MM.1S (cell line): ENCODE measurements around the gene PRLH.
A peak's percentile ranks its signal among the peaks of the same experiment; 100 is the strongest.

Experiments used
- DNase-seq: peaks from one replicate; pipeline ENCODE4 v3.0.0-alpha.2; 2015
- H2AFZ ChIP-seq: fragments of 300-600 bp; sonication (generic); 2 replicates; pipeline ENCODE4 v1.6.0; 2016; ENCODE audit warnings: antibody characterized with exemption, low read length
- H3F3A ChIP-seq: fragments of 300-600 bp; sonication (generic); 2 replicates; pipeline ENCODE4 v1.6.1; 2016; ENCODE audit warnings: mild to moderate bottlenecking, antibody characterized with exemption, low read length, moderate library complexity, mixed read lengths; ENCODE audit not compliant: insufficient read depth
- H3K27ac ChIP-seq: fragments of 300-600 bp; sonication (generic); 2 replicates; pipeline ENCODE4 v1.5.1; 2016; ENCODE audit warnings: mild to moderate bottlenecking, low read length
- H3K27me3 ChIP-seq: fragments of 300-600 bp; sonication (generic); replicated peaks from 2 replicates; pipeline ENCODE4 v1.6.0; 2016; ENCODE audit warnings: low read length; ENCODE audit not compliant: insufficient read depth
- H3K36me3 ChIP-seq: fragments of 300-600 bp; sonication (generic); replicated peaks from 2 replicates; pipeline ENCODE4 v1.6.1; 2016; ENCODE audit warnings: mild to moderate bottlenecking, low read length, mixed read lengths; ENCODE audit not compliant: insufficient read depth
- H3K4me1 ChIP-seq: fragments of 300-600 bp; sonication (generic); 2 replicates; pipeline ENCODE4 v1.6.1; 2016; ENCODE audit warnings: low read length, mixed read lengths
- H3K4me2 ChIP-seq: fragments of 300-600 bp; sonication (generic); 2 replicates; pipeline ENCODE4 v1.6.0; 2016; ENCODE audit warnings: low read depth, low read length
- H3K4me3 ChIP-seq: fragments of 300-600 bp; sonication (generic); 2 replicates; pipeline ENCODE4 v1.5.1; 2016; ENCODE audit warnings: low read length, mixed read lengths
- H3K79me2 ChIP-seq: fragments of 300-600 bp; sonication (generic); 2 replicates; pipeline ENCODE4 v1.6.1; 2016; ENCODE audit warnings: mixed run types, low read length, mixed read lengths
- H3K9ac ChIP-seq: fragments of 300-600 bp; sonication (generic); 2 replicates; pipeline ENCODE4 v1.6.1; 2016; ENCODE audit warnings: low read length, mixed read lengths
- H3K9me2 ChIP-seq: fragments of 300-600 bp; sonication (generic); replicated peaks from 2 replicates; pipeline ENCODE4 v1.6.1; 2016; ENCODE audit warnings: mild to moderate bottlenecking, low read length, mixed read lengths; ENCODE audit not compliant: insufficient read depth
- H3K9me3 ChIP-seq: fragments of 300-600 bp; sonication (generic); replicated peaks from 2 replicates; pipeline ENCODE4 v1.6.1; 2016; ENCODE audit warnings: mild to moderate bottlenecking, low read length, mixed read lengths; ENCODE audit not compliant: insufficient read depth
- H4K20me1 ChIP-seq: fragments of 300-600 bp; sonication (generic); 2 replicates; pipeline ENCODE4 v1.6.1; 2016; ENCODE audit warnings: mild to moderate bottlenecking, low read length, moderate library complexity, mixed read lengths; ENCODE audit not compliant: insufficient read depth
- CTCF ChIP-seq: fragments of 300-600 bp; sonication (generic); IDR thresholded peaks from 2 replicates; pipeline ENCODE4 v1.5.1; 2016; ENCODE audit warnings: antibody characterized with exemption, low read length, mixed read lengths
- EZH2 ChIP-seq: fragments of 300-600 bp; sonication (generic); optimal IDR thresholded peaks from 2 replicates; pipeline ENCODE3; 2017; ENCODE audit warnings: low read depth, mild to moderate bottlenecking, antibody characterized with exemption, low read length, mixed read lengths
- EZH2phosphoT487 ChIP-seq: fragments of 300-600 bp; sonication (generic); IDR thresholded peaks from 2 replicates; pipeline ENCODE4 v1.6.1; 2018; ENCODE audit warnings: antibody characterized with exemption, low read length

PRLH gene

GRCh38 chr2:237572021-237572741 lies 5.8 kb downstream of the PRLH start:
- Histone ChIP-seq H3K9ac (0 out of 2 replicates have a peak overlapping the region, but pooled peaks have one; percentile 8), H2AFZ (peak overlapping the region; percentile 46), H3K4me1 (peaks cover 7% of the 10 kb centered on the region), H4K20me1 (no peaks in the 10 kb centered on the region), H3K9me2 (no peaks in the 10 kb centered on the region), H3K27ac (no peak overlapping the region), H3K27me3 (no peaks in the 10 kb centered on the region), H3K9me3 (no peaks in the 10 kb centered on the region), H3K79me2 (no peaks in the 10 kb centered on the region), H3K4me3 (no peak overlapping the region), H3K4me2 (peak overlapping the region; percentile 47; the same call in 1 of the 2 replicates), H3F3A (no peaks in the 10 kb centered on the region), H3K36me3 (no peaks in the 10 kb centered on the region)
- TF ChIP-seq CTCF (peak; percentile 90), EZH2 (no peak)
- peak; percentile 88 for DNase-seq

- no peaks in the 10 kb centered on the region for H3K9me2 ChIP-seq
- no peak overlapping the region for H3K4me3 ChIP-seq
- H2AFZ ChIP-seq = peak overlapping the region; percentile 46
- TF ChIP-seq EZH2 (no peak), EZH2phosphoT487 (no peak), CTCF (no peak)
- no peaks in the 10 kb centered on the region for H3K9me3 ChIP-seq
- H3K4me2 ChIP-seq = no peak overlapping the region
- no peaks in the 10 kb centered on the region for H3K79me2 ChIP-seq
- no peak for DNase-seq
- H4K20me1 ChIP-seq = no peaks in the 10 kb centered on the region
- H3K36me3 ChIP-seq = no peaks in the 10 kb centered on the region
- no peaks in the 10 kb centered on the region for H3F3A ChIP-seq
- no peak overlapping the region for H3K27ac ChIP-seq
- no peaks in the 10 kb centered on the region for H3K27me3 ChIP-seq
- peaks cover 7% of the 10 kb centered on the region for H3K4me1 ChIP-seq
- no peak overlapping the region for H3K9ac ChIP-seq
These were observed 6.3 kb downstream of the PRLH start for GRCh38 chr2:237572742-237573101.

DNA sequence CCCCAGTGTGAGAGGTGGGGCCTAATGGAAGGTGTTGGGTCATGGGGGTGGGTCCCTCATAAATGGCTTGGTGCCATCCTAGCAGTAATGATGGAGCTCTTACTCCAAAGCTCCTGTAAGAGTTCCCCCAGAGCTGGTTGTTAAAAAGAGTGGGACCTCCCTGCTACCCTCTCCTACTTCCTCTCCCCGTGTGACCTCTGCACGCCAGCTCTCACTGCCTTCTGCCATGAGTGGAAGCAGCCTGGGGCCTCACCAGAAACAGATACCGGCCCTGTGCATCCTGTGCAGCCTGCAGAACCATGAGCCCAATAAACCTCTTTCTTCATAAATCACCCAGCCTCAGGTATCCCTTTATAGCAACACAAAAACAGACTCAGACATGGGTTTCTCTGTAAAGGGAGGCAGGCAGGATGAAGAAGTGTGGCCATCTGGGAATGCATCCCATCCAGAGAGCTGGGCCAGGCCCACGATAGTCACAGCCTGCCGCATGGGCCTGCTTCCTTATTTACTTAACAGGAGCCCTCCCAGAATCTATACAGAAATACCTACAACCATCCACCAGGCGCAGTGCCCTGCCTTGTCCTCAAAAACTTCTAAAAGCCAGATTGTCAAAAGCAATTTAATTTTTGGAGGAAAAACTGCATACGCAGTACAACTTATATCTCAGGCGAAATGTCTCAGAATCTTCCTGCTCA lies 7.5 kb downstream of the PRLH start:
- no peak overlapping the region for H3K9ac ChIP-seq
- no peaks in the 10 kb centered on the region for H3K36me3 ChIP-seq
- H4K20me1 ChIP-seq = no peaks in the 10 kb centered on the region
- no peaks in the 10 kb centered on the region for H3K9me3 ChIP-seq
- H3K4me2 ChIP-seq = no peak overlapping the region
- TF ChIP-seq CTCF (no peak), EZH2 (no peak), EZH2phosphoT487 (no peak)
- H3K27me3 ChIP-seq = no peaks in the 10 kb centered on the region
- no peak for DNase-seq
- no peak overlapping the region for H3K27ac ChIP-seq
- no peak overlapping the region for H2AFZ ChIP-seq
- H3K4me3 ChIP-seq = no peak overlapping the region
- H3K9me2 ChIP-seq = no peaks in the 10 kb centered on the region
- peaks cover 7% of the 10 kb centered on the region for H3K4me1 ChIP-seq
- H3K79me2 ChIP-seq = no peaks in the 10 kb centered on the region
- H3F3A ChIP-seq = no peaks in the 10 kb centered on the region
